NCI-H187 treated with DMSO at 0.1 percent for 48 hours (cell line): ENCODE data around the gene SIRPG.
"Not testable (repeated sequence)": the region's sequence is repeated elsewhere in the genome, so short reads cannot be mapped to it uniquely, and the experiment has no call there.

Experiments used
- DNase-seq: peaks from one replicate; lab custom pipeline; 2025; lab: John Stamatoyannopoulos, UW

The SIRPG gene

GRCh38 chr20:1635291-1635979, 22.1 kb downstream of the SIRPG start:
- no peak for DNase-seq

- no peak for DNase-seq
These were observed 24.0 kb downstream of the SIRPG start for GRCh38 chr20:1633535-1633934.

- DNase-seq, result no peak
These were observed 25.4 kb downstream of the SIRPG start for GRCh38 chr20:1632178-1632577.

GRCh38 chr20:1631309-1632151, 26.0 kb downstream of the SIRPG start:
- DNase-seq, result no peak

- no peak for DNase-seq
These were observed 27.4 kb downstream of the SIRPG start for GRCh38 chr20:1630186-1630585.

- no peak for DNase-seq
These were observed 28.3 kb downstream of the SIRPG start for GRCh38 chr20:1629321-1629720.

GRCh38 chr20:1628621-1629020, 29.0 kb downstream of the SIRPG start:
- no peak for DNase-seq

- DNase-seq, result no peak
These were observed 30.4 kb downstream of the SIRPG start for GRCh38 chr20:1627200-1627550.

- DNase-seq, result no peak
These were observed 30.9 kb downstream of the SIRPG start for GRCh38 chr20:1626528-1627199.

GRCh38 chr20:1625083-1625690, 32.4 kb downstream of the SIRPG start:
- no peak for DNase-seq

- DNase-seq, result no peak
These were observed 33.9 kb downstream of the SIRPG start for GRCh38 chr20:1623501-1624205.

- no peak for DNase-seq
These were observed 35.1 kb downstream of the SIRPG start for GRCh38 chr20:1622450-1622849.

- DNase-seq, result no peak
These were observed 36.3 kb downstream of the SIRPG start for GRCh38 chr20:1621316-1621715.

- DNase-seq, result no peak
These were observed 37.6 kb downstream of the SIRPG start, which contains the start of gene SIRPB1 for GRCh38 chr20:1619861-1620444. SIRPB1 (minus strand) TSS chr20:1620009; CDS start chr20:1619944, 65 bp downstream.

GRCh38 chr20:1618954-1619540, 38.5 kb downstream of the SIRPG start:
- DNase-seq, result no peak

- DNase-seq, result no peak
These were observed 39.1 kb downstream of the SIRPG start for GRCh38 chr20:1618479-1618878.

- DNase-seq, result no peak
These were observed 40.6 kb downstream of the SIRPG start for GRCh38 chr20:1616858-1617434.

- not testable (repeated sequence) for DNase-seq
These were observed 47.2 kb downstream of the SIRPG start for GRCh38 chr20:1610404-1610803.

- not testable (repeated sequence) for DNase-seq
These were observed 48.8 kb downstream of the SIRPG start for GRCh38 chr20:1608678-1609347.

GRCh38 chr20:1600736-1601135, 56.8 kb downstream of the SIRPG start:
- no peak for DNase-seq
